ENCODE results near the gene FNDC11. TPM values are rescaled to one million over a fixed set of nuclear protein-coding genes. Genes with fewer than 3 reads are reported as not detected.

The FNDC11 gene
- total RNA-seq, 1 experiment from 2014 or later, result 2.5 TPM

DNA sequence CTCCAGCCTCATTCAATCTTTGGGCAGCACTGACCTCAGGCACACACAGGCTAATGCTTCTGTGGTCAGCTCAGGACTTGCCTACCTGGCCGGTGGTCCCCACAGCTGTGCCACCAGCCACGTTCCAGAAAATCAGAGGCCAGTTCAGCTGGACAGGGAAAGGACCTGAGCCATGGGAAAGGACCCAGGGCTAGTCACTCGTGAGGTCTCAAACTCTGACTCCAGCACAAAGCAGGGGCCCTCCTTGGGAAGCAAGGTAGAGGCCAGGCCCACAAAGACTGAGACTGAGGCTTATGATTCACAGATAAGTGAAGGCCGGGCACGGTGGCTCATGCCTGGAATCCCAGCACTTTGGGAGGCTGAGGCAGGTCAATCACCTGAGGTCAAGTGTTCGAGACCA is 42.5 kb downstream of the FNDC11 start:
- TF ChIP-seq, protein P1, sequence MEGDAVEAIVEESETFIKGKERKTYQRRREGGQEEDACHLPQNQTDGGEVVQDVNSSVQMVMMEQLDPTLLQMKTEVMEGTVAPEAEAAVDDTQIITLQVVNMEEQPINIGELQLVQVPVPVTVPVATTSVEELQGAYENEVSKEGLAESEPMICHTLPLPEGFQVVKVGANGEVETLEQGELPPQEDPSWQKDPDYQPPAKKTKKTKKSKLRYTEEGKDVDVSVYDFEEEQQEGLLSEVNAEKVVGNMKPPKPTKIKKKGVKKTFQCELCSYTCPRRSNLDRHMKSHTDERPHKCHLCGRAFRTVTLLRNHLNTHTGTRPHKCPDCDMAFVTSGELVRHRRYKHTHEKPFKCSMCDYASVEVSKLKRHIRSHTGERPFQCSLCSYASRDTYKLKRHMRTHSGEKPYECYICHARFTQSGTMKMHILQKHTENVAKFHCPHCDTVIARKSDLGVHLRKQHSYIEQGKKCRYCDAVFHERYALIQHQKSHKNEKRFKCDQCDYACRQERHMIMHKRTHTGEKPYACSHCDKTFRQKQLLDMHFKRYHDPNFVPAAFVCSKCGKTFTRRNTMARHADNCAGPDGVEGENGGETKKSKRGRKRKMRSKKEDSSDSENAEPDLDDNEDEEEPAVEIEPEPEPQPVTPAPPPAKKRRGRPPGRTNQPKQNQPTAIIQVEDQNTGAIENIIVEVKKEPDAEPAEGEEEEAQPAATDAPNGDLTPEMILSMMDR (conservative IDR thresholded peaks at IDR 0.05), result no peak
- Histone ChIP-seq H2AK5ac (ENCODE audit: insufficient read length, low read length) (no peak overlapping the region), H3K4ac (ENCODE audit: low read depth, low read length) (no peak overlapping the region), H2BK12ac (ENCODE audit: insufficient read length, low read depth, low read length) (no peak overlapping the region), H4K8ac (replicated peaks; ENCODE audit: insufficient read length, low read depth, low read length) (no peak overlapping the region), H3K27ac (ENCODE audit: insufficient read length, low read depth, low read length) (no peak overlapping the region), H3K56ac (ENCODE audit: insufficient read length, low read depth, low read length) (no peak overlapping the region), H3K14ac (ENCODE audit: insufficient read depth, low read length) (no peak overlapping the region), H2AFZ (ENCODE audit: low read length) (no peak overlapping the region), H2BK5ac (ENCODE audit: insufficient read length, low read length) (no peak overlapping the region), H3K79me2 (ENCODE audit: insufficient read depth, low read length) (no peaks in the 10 kb centered on the region), H4K5ac (ENCODE audit: insufficient read length, low read depth, low read length) (no peak overlapping the region), H4K91ac (ENCODE audit: insufficient read length, low read depth, low read length) (no peak overlapping the region), H4K20me1 (ENCODE audit: control insufficient read depth, insufficient read depth, insufficient read length) (no peaks in the 10 kb centered on the region), H3K18ac (ENCODE audit: insufficient read length, low read depth, low read length) (no peak overlapping the region), H3K4me2 (ENCODE audit: insufficient read depth, insufficient read length, low read length) (no peak overlapping the region), H3K79me1 (ENCODE audit: insufficient read depth, low read depth, low read length, poor library complexity, severe bottlenecking) (no peaks in the 10 kb centered on the region), H2BK15ac (ENCODE audit: low read depth, low read length) (no peak overlapping the region), H3T11ph (ENCODE audit: low read length) (no peak overlapping the region), H3K23me2 (ENCODE audit: insufficient read length, low read depth, low read length, poor library complexity, severe bottlenecking) (no peaks in the 10 kb centered on the region), H2BK120ac (ENCODE audit: low read depth, low read length, poor library complexity, severe bottlenecking) (no peak overlapping the region), H3K9me3 (ENCODE audit: control insufficient read depth, low read depth, low read length) (no peaks in the 10 kb centered on the region), H3K27me3 (ENCODE audit: insufficient read depth, low read length) (no peaks in the 10 kb centered on the region), H3K4me1 (ENCODE audit: insufficient read depth, low read length) (no peaks in the 10 kb centered on the region), H3K23ac (ENCODE audit: insufficient read length, low read depth, low read length) (no peak overlapping the region), H2BK20ac (ENCODE audit: low read depth, low read length, poor library complexity, severe bottlenecking) (no peak overlapping the region), H3K9ac (ENCODE audit: extremely low read depth, insufficient read length, low read length) (no peak overlapping the region)
- DNase-seq, result no peak
- no CpG with 5 or more reads among the region's 6 CpGs for WGBS (ENCODE audit: extremely low coverage, insufficient read length, low lambda C conversion rate)
- Mint-ChIP-seq H3K9me3 (no peaks in the 10 kb centered on the region), H3K4me1 (no peaks in the 10 kb centered on the region), H3K27ac (no peak overlapping the region), H3K27me3 (ENCODE audit: low read depth) (no peaks in the 10 kb centered on the region), H3K4me3 (no peak overlapping the region), H3K36me3 (ENCODE audit: insufficient read depth in 1 of 3, low read depth in 3 of 3) (peaks cover 6 to 38% (median 36%) of the 10 kb centered on the region in 3 experiments; a peak in 5 of 7 replicates)
